GM23248 (cell line): ENCODE measurements around the gene RSPH10B2.

Experiments used
- EZH2 ChIP-seq: fragments of 200-600 bp; sonication (generic); IDR thresholded peaks from 2 replicates; pipeline ENCODE4 v1.6.1; 2018; ENCODE audit warnings: antibody characterized with exemption, mild to moderate bottlenecking; ENCODE audit not compliant: insufficient read depth, poor library complexity, severe bottlenecking
- EZH2phosphoT487 ChIP-seq: fragments of 200-600 bp; sonication (generic); IDR thresholded peaks from 2 replicates; pipeline ENCODE4 v1.6.1; 2018; ENCODE audit warnings: antibody characterized with exemption, moderate library complexity, mild to moderate bottlenecking, low read depth; ENCODE audit not compliant: insufficient read depth

- TF ChIP-seq EZH2 = no peak
- no peak for TF ChIP-seq EZH2phosphoT487
Observed at GRCh38 chr7:6709808-6710207, 44.1 kb upstream of the RSPH10B2 start.
